Endothelial cell of umbilical vein (primary cell): ENCODE data around the gene TUFT1. TPM values are rescaled to one million over a fixed set of nuclear protein-coding genes. Genes with fewer than 3 reads are reported as not detected.

ENCODE experiments used
- BruUV-seq: library from RNA; stranded (reverse); fragments of 400-500 nt; replicated peaks from 2 replicates; lab custom pipeline; 2021; lab: Mats Ljungman, UMichigan
- CTCF ChIA-PET: fragments of 300-600, 350-600 bp; sonication (Branson Sonifier 250); formaldehyde crosslinking; loops from one replicate; lab custom pipeline; 2021; ENCODE audit warnings: antibody characterized with exemption, inconsistent platforms; lab: Charles Lee
- POLR2A ChIA-PET: fragments of 300-600, 350-600 bp; sonication (Branson Sonifier 250); formaldehyde crosslinking; loops from one replicate; lab custom pipeline; 2021; ENCODE audit warnings: antibody characterized with exemption, inconsistent platforms; lab: Charles Lee
- DNase-seq: peaks from one replicate; pipeline ENCODE4 v3.0.0-alpha.2; 2011; ENCODE audit warnings: low read depth, low spot score
- FAIRE-seq: peaks from 2 replicates; lab custom pipeline; 2011; peaks lifted over from hg19 to GRCh38; lab: Jason Lieb, UNC
- H2AFZ ChIP-seq: 2 replicates; pipeline ENCODE4 v1.6.0; 2012; ENCODE audit warnings: low read depth, low read length, control low read depth, inconsistent platforms
- H3K27ac ChIP-seq: 2 replicates; pipeline ENCODE4 v1.5.1; 2011; ENCODE audit warnings: low read depth, mild to moderate bottlenecking, control low read depth, low read length, moderate library complexity; ENCODE audit not compliant: insufficient read depth
- H3K27me3 ChIP-seq, 2 experiments: 2 replicates each; pipeline versions ENCODE4 v1.6.0 to v1.6.1; 2011; ENCODE audit warnings: low read length in 2 of 2, mixed read lengths in 1 of 2; ENCODE audit not compliant: control insufficient read depth in 2 of 2, insufficient read depth in 2 of 2
- H3K36me3 ChIP-seq, 2 experiments: 2 replicates in 1 of 2; 3 replicates in 1 of 2; pipeline ENCODE4 v1.5.1; 2011; ENCODE audit warnings: low read length in 2 of 2, mild to moderate bottlenecking in 1 of 2, moderate library complexity in 1 of 2; ENCODE audit not compliant: control insufficient read depth in 2 of 2, insufficient read depth in 2 of 2; ENCODE audit errors: extremely low read depth in 1 of 2
- H3K4me1 ChIP-seq: 3 replicates; pipeline ENCODE4 v1.5.1; 2011; ENCODE audit warnings: mild to moderate bottlenecking, low read length; ENCODE audit not compliant: control insufficient read depth, insufficient read depth; ENCODE audit errors: extremely low read depth
- H3K4me2 ChIP-seq: 2 replicates; pipeline ENCODE4 v1.6.1; 2011; ENCODE audit warnings: low read length, control low read depth, mixed read lengths; ENCODE audit not compliant: insufficient read depth
- H3K4me3 ChIP-seq, 3 experiments: fragments of 200-600 bp in 1 of 3; sonication (generic), shearing (Covaris generic) in 1 of 3; replicated peaks in 1 of 3; 2 replicates each; pipeline ENCODE4 v1.5.1; 2011 to 2016; ENCODE audit warnings: control low read depth in 3 of 3, low read length in 3 of 3, mild to moderate bottlenecking in 2 of 3, inconsistent platforms in 1 of 3, low read depth in 1 of 3, moderate library complexity in 1 of 3; ENCODE audit not compliant: insufficient read depth in 1 of 3
- H3K79me2 ChIP-seq: 2 replicates; pipeline ENCODE4 v1.6.0; 2012; ENCODE audit warnings: low read length, inconsistent platforms; ENCODE audit not compliant: control insufficient read depth, insufficient read depth
- H3K9ac ChIP-seq: replicated peaks from 2 replicates; pipeline ENCODE3; 2011; ENCODE audit warnings: low read length, control low read depth; ENCODE audit not compliant: insufficient read depth; ENCODE audit errors: extremely low read depth
- H3K9me1 ChIP-seq: replicated peaks from 3 replicates; pipeline ENCODE4 v1.6.0; 2011; ENCODE audit warnings: mild to moderate bottlenecking, low read length; ENCODE audit not compliant: control insufficient read depth, insufficient read depth; ENCODE audit errors: extremely low read depth
- H3K9me3 ChIP-seq: replicated peaks from 2 replicates; pipeline ENCODE4 v1.5.1; 2012; ENCODE audit warnings: low read length, inconsistent platforms; ENCODE audit not compliant: control insufficient read depth, insufficient read depth
- H4K20me1 ChIP-seq: replicated peaks from 2 replicates; pipeline ENCODE3; 2011; ENCODE audit warnings: mild to moderate bottlenecking, low read length; ENCODE audit not compliant: control insufficient read depth, insufficient read depth; ENCODE audit errors: extremely low read depth
- CTCF ChIP-seq, 2 donors: IDR thresholded peaks; 1 replicate in 1 of 2; 2 replicates in 1 of 2; pipeline ENCODE4 v1.5.1; 2011; ENCODE audit warnings: low read length in 2 of 2, mild to moderate bottlenecking in 2 of 2, moderate library complexity in 2 of 2, control low read depth in 1 of 2, inconsistent platforms in 1 of 2, low read depth in 1 of 2; ENCODE audit not compliant: insufficient read depth in 1 of 2; ENCODE audit errors: extremely low read depth in 1 of 2
- EZH2 ChIP-seq: IDR thresholded peaks from 2 replicates; pipeline ENCODE4 v1.6.1; 2012; ENCODE audit warnings: borderline replicate concordance, low read depth, mild to moderate bottlenecking, moderate library complexity, low read length, inconsistent platforms; ENCODE audit not compliant: severe bottlenecking
- FOS ChIP-seq: IDR thresholded peaks from 2 replicates; pipeline ENCODE4 v1.6.1; 2011; ENCODE audit warnings: mild to moderate bottlenecking, low read length, moderate library complexity, borderline replicate concordance; ENCODE audit not compliant: insufficient read depth
- GATA2 ChIP-seq: IDR thresholded peaks from 2 replicates; pipeline ENCODE4 v1.7.0; 2011; ENCODE audit warnings: low read depth, mild to moderate bottlenecking, moderate library complexity, mixed read lengths, low read length; ENCODE audit not compliant: insufficient read length, insufficient read depth
- JUN ChIP-seq: IDR thresholded peaks from 2 replicates; pipeline ENCODE4 v1.6.1; 2011; ENCODE audit warnings: borderline replicate concordance, low read depth; ENCODE audit not compliant: insufficient read length, insufficient read depth
- MAX ChIP-seq: IDR thresholded peaks from 2 replicates; pipeline ENCODE4 v1.6.1; 2011; ENCODE audit not compliant: insufficient read depth, insufficient read length
- MYC ChIP-seq: IDR thresholded peaks from one replicate; pipeline ENCODE4 v1.6.1; 2011; ENCODE audit warnings: mild to moderate bottlenecking, low read depth, low read length
- POLR2A ChIP-seq: IDR thresholded peaks from 2 replicates; pipeline ENCODE4 v1.6.1; 2012; ENCODE audit warnings: low read depth, mild to moderate bottlenecking, control low read depth, low read length
- POLR2AphosphoS5 ChIP-seq: IDR thresholded peaks from 2 replicates; pipeline ENCODE4 v1.6.1; 2012; ENCODE audit warnings: low read depth, mild to moderate bottlenecking, control low read depth, low read length, moderate library complexity; ENCODE audit not compliant: insufficient read depth
- dilution Hi-C: fragments of 300-500 bp; cut with MboI; formaldehyde crosslinking; loops from one replicate; pipeline ENCODE4 v1.15.0; 2019; ENCODE audit warnings: low sequenced_read_pairs; ENCODE audit not compliant: extremely low pct_ligation_motif_present
- intact Hi-C: fragments of 100-400 bp; cut with micrococcal nuclease; formaldehyde crosslinking; loops from one replicate; pipeline ENCODE4 v1.10.0; 2022
- polyA plus RNA-seq, 4 experiments: library from polyadenylated mRNA; depleted of rRNA in 3 of 4; stranded (reverse) in 3 of 4; unstranded in 1 of 4; fragments of >200 nt; gene quantifications; 2 replicates each; pipeline versions ENCODE4 v1.2.1 to v1.2.3, GENCODE V29; 2011 to 2012; ENCODE audit warnings: missing spikeins in 1 of 4
- total RNA-seq: library from RNA; stranded (reverse); gene quantifications from 2 replicates; pipeline ENCODE4 v1.2.3, GENCODE V29; 2021

TUFT1 gene
- total and polyA plus RNA-seq, 2 donors (not counting 3 experiments of a cell fraction or from before 2014, with no cell fraction given), result 4.3 to 5.1 TPM

DNA sequence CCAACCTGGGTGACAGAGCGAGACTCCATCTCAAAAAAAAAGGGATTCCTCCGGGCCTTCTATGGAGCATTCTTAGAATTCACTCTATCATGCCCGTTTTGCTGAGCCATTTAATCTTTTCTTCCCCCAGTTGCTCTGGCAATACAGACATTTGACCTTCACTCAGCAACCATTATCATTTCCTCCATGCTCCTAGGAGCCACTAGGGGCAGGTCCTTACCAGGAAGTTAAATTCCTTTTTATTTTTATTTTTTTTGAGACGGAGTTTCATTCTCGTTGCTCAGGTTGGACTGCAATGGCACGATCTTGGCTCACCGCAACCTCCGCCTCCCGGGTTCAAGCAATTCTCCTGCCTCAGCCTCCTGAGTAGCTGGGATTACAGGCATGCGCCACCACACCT, 38.6 kb upstream of the TUFT1 start:
- peaks cover 0 to 6% of the 10 kb centered on the region in 2 experiments for H3K27me3 ChIP-seq
- DNase-seq (no peak), FAIRE-seq (no peak)
- H3K4me1 ChIP-seq, result no peaks in the 10 kb centered on the region
- TF ChIP-seq CTCF (IDR thresholded peaks at IDR 0.05; ENCODE audit: extremely low read depth in 1 of 2, insufficient read depth in 1 of 2, low read depth in 1 of 2, low read length in 2 of 2), result no peak
- no peak for TF ChIP-seq JUN
- no peak for TF ChIP-seq GATA2
- no peak for TF ChIP-seq MYC
- no peak for TF ChIP-seq POLR2A
- TF ChIP-seq EZH2, result no peak
- no peak for TF ChIP-seq MAX
- no peak for TF ChIP-seq POLR2AphosphoS5
- no peak for TF ChIP-seq FOS
- ChIA-PET POLR2A (no interaction called here), CTCF (no interaction called here)
- no peak overlapping the region for H3K27ac ChIP-seq
- no peak overlapping the region for H3K4me3 ChIP-seq
- no TSS peak for BruUV-seq
- no peaks in the 10 kb centered on the region for H3K79me2 ChIP-seq
- no peaks in the 10 kb centered on the region for H3K9me3 ChIP-seq
- H3K9me1 ChIP-seq, result no peaks in the 10 kb centered on the region
- no peak overlapping the region for H3K4me2 ChIP-seq
- H2AFZ ChIP-seq, result no peak overlapping the region
- no peaks in the 10 kb centered on the region for H3K36me3 ChIP-seq
- intact Hi-C loops, result no loop called here
- H4K20me1 ChIP-seq, result no peaks in the 10 kb centered on the region
- H3K9ac ChIP-seq, result no peak overlapping the region
- dilution Hi-C loops, result no loop called here
